ENCODE measurements around the gene PRKAG2. TPM values are rescaled to one million over a fixed set of nuclear protein-coding genes. Genes with fewer than 3 reads are reported as not detected.

PRKAG2 gene
- total RNA-seq, 3 donors from 2014 or later: 32.3 to 56.6 (median 34.4) TPM

GRCh38 chr7:151816562-151817314, 60.2 kb downstream of the PRKAG2 start:
- H3K27me3 ChIP-seq: no peaks in the 10 kb centered on the region
- TF ChIP-seq POLR2A (IDR thresholded peaks at IDR 0.05) (no peak), CTCF (IDR thresholded peaks at IDR 0.05) (no peak), POLR2AphosphoS5 (IDR thresholded peaks at IDR 0.05) (no peak)

GRCh38 chr7:151815419-151815818, 61.5 kb downstream of the PRKAG2 start:
- Histone ChIP-seq H3K4me3 (no peak overlapping the region), H3K36me3 (no peaks in the 10 kb centered on the region), H3K4me1 (no peaks in the 10 kb centered on the region), H3K9me3 (no peaks in the 10 kb centered on the region), H3K27ac (no peak overlapping the region), H3K27me3 (no peaks in the 10 kb centered on the region)
- DNase-seq (ENCODE audit: low spot score in 2 of 2): no peak
- TF ChIP-seq POLR2AphosphoS5 (IDR thresholded peaks at IDR 0.05) (no peak), POLR2A (IDR thresholded peaks at IDR 0.05) (no peak), CTCF (IDR thresholded peaks at IDR 0.05) (no peak)
- intact Hi-C loops (cut with DNase I; ENCODE audit: low total_unique reads): no loop called here

More at GRCh38 chr7:151816562-151817314, 60.2 kb downstream of the PRKAG2 start:
- Histone ChIP-seq H3K27ac (no peak overlapping the region), H3K4me3 (no peak overlapping the region), H3K36me3 (no peaks in the 10 kb centered on the region), H3K4me1 (no peaks in the 10 kb centered on the region), H3K9me3 (no peaks in the 10 kb centered on the region)
- DNase-seq (ENCODE audit: low spot score in 2 of 2): no peak
- intact Hi-C loops (cut with DNase I; ENCODE audit: low total_unique reads): no loop called here

GRCh38 chr7:151814400-151815009, 62.4 kb downstream of the PRKAG2 start:
- H3K4me1 ChIP-seq: no peaks in the 10 kb centered on the region
- intact Hi-C loops (cut with DNase I; ENCODE audit: low total_unique reads): no loop called here
- H3K27ac ChIP-seq: no peak overlapping the region
- no peak overlapping the region for H3K4me3 ChIP-seq
- TF ChIP-seq POLR2AphosphoS5 (IDR thresholded peaks at IDR 0.05): no peak
- TF ChIP-seq CTCF (IDR thresholded peaks at IDR 0.05): no peak
- no peak for TF ChIP-seq POLR2A (IDR thresholded peaks at IDR 0.05)
- no peaks in the 10 kb centered on the region for H3K27me3 ChIP-seq
- H3K9me3 ChIP-seq: no peaks in the 10 kb centered on the region
- DNase-seq (ENCODE audit: low spot score in 2 of 2): no peak
- no peaks in the 10 kb centered on the region for H3K36me3 ChIP-seq

GRCh38 chr7:151813997-151814396, 62.9 kb downstream of the PRKAG2 start:
- Histone ChIP-seq H3K36me3 (no peaks in the 10 kb centered on the region), H3K4me3 (no peak overlapping the region), H3K27me3 (no peaks in the 10 kb centered on the region), H3K27ac (no peak overlapping the region), H3K4me1 (no peaks in the 10 kb centered on the region), H3K9me3 (no peaks in the 10 kb centered on the region)
- no peak for TF ChIP-seq POLR2A (IDR thresholded peaks at IDR 0.05)
- TF ChIP-seq CTCF (IDR thresholded peaks at IDR 0.05): no peak
- no peak for TF ChIP-seq POLR2AphosphoS5 (IDR thresholded peaks at IDR 0.05)
- intact Hi-C loops (cut with DNase I; ENCODE audit: low total_unique reads): no loop called here
- DNase-seq (ENCODE audit: low spot score in 2 of 2): no peak

GRCh38 chr7:151813445-151813844, 63.5 kb downstream of the PRKAG2 start:
- DNase-seq (ENCODE audit: low spot score in 2 of 2): no peak
- H3K27me3 ChIP-seq: no peaks in the 10 kb centered on the region
- H3K27ac ChIP-seq: no peak overlapping the region
- no peaks in the 10 kb centered on the region for H3K36me3 ChIP-seq
- no peaks in the 10 kb centered on the region for H3K4me1 ChIP-seq
- H3K9me3 ChIP-seq: no peaks in the 10 kb centered on the region
- no peak overlapping the region for H3K4me3 ChIP-seq
- intact Hi-C loops (cut with DNase I; ENCODE audit: low total_unique reads): no loop called here
- TF ChIP-seq POLR2AphosphoS5 (IDR thresholded peaks at IDR 0.05) (no peak), CTCF (IDR thresholded peaks at IDR 0.05) (no peak), POLR2A (IDR thresholded peaks at IDR 0.05) (no peak)

Measured in breast epithelium (tissue), 4 donors.